ENCODE measurements around the gene CLDN10. TPM values are rescaled to one million over a fixed set of nuclear protein-coding genes. Genes with fewer than 3 reads are reported as not detected.

Gene CLDN10
- total and polyA plus RNA-seq, 10 donors = 0.08 to 0.52 (median 0.10) TPM; not detected in 5

GRCh38 chr13:95626768-95627167, 74.2 kb downstream of the CLDN10 start:
- H3K36me3 ChIP-seq = no peaks in the 10 kb centered on the region
- peaks cover 0 to 7% (median 0%) of the 10 kb centered on the region in 7 donors for H3K27me3 ChIP-seq (replicated peaks in 1 of 7)
- intact Hi-C loops (cut with DNase I; ENCODE audit: low total_unique reads) = no loop called here
- H3K4me3 ChIP-seq = no peak overlapping the region
- H3K4me1 ChIP-seq = no peaks in the 10 kb centered on the region
- TF ChIP-seq POLR2AphosphoS5 (IDR thresholded peaks at IDR 0.05) (no peak), POLR2A (IDR thresholded peaks at IDR 0.05) (no peak)
- TF ChIP-seq, protein P1, sequence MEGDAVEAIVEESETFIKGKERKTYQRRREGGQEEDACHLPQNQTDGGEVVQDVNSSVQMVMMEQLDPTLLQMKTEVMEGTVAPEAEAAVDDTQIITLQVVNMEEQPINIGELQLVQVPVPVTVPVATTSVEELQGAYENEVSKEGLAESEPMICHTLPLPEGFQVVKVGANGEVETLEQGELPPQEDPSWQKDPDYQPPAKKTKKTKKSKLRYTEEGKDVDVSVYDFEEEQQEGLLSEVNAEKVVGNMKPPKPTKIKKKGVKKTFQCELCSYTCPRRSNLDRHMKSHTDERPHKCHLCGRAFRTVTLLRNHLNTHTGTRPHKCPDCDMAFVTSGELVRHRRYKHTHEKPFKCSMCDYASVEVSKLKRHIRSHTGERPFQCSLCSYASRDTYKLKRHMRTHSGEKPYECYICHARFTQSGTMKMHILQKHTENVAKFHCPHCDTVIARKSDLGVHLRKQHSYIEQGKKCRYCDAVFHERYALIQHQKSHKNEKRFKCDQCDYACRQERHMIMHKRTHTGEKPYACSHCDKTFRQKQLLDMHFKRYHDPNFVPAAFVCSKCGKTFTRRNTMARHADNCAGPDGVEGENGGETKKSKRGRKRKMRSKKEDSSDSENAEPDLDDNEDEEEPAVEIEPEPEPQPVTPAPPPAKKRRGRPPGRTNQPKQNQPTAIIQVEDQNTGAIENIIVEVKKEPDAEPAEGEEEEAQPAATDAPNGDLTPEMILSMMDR (IDR thresholded peaks at IDR 0.05 in 8 of 11, conservative IDR thresholded peaks at IDR 0.05 in 3 of 11) = no peak
- H3K27ac ChIP-seq = no peak overlapping the region
- no peaks in the 10 kb centered on the region for H3K9me3 ChIP-seq
- DNase-seq = no peak

- H3K27ac ChIP-seq = no peak overlapping the region
- WGBS, 5 donors = 95 to 100% (median 100%) methylated on average over 1 of the region's 1 CpG
- peaks cover 0 to 7% (median 0%) of the 10 kb centered on the region in 7 donors for H3K27me3 ChIP-seq (replicated peaks in 1 of 7)
- H3K9me3 ChIP-seq = no peaks in the 10 kb centered on the region
- no peak overlapping the region for H3K4me3 ChIP-seq
- H3K36me3 ChIP-seq = no peaks in the 10 kb centered on the region
- intact Hi-C loops (cut with DNase I; ENCODE audit: low total_unique reads) = no loop called here
- TF ChIP-seq, protein P1 (IDR thresholded peaks at IDR 0.05 in 8 of 11, conservative IDR thresholded peaks at IDR 0.05 in 3 of 11) = no peak
- TF ChIP-seq POLR2AphosphoS5 (IDR thresholded peaks at IDR 0.05) (no peak), POLR2A (IDR thresholded peaks at IDR 0.05) (no peak)
- no peak for DNase-seq
- no peaks in the 10 kb centered on the region for H3K4me1 ChIP-seq
These were observed 75.1 kb downstream of the CLDN10 start for GRCh38 chr13:95627590-95627989.

DNA sequence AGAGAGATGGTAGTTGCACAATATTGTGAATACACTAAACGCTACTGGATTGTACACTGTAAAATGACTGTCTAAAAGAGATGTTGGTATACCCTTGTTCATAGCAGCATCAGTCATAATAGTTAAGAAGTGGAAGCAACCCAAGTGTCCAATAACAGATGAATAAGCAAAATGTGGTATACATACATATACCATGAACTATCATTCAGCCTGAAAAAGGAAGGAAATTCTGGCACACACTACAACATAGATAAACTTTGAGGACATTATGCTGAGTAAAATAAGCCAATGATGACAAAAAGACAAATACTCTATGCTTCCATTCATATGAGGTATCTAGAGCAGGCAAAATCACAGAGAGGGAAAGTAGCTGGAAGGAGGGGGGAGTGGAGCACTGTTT, 76.0 kb downstream of the CLDN10 start:
- TF ChIP-seq POLR2A (IDR thresholded peaks at IDR 0.05) (no peak), POLR2AphosphoS5 (IDR thresholded peaks at IDR 0.05) (no peak)
- TF ChIP-seq, protein P1 (IDR thresholded peaks at IDR 0.05 in 8 of 11, conservative IDR thresholded peaks at IDR 0.05 in 3 of 11) = no peak
- peaks cover 0 to 7% (median 0%) of the 10 kb centered on the region in 7 donors for H3K27me3 ChIP-seq (replicated peaks in 1 of 7)
- no peaks in the 10 kb centered on the region for H3K9me3 ChIP-seq
- H3K4me1 ChIP-seq = no peaks in the 10 kb centered on the region
- H3K4me3 ChIP-seq = no peak overlapping the region
- no peak for DNase-seq
- no peaks in the 10 kb centered on the region for H3K36me3 ChIP-seq
- WGBS, 5 donors = 81 to 97% (median 85%) methylated on average over 1 of the region's 1 CpG
- no peak overlapping the region for H3K27ac ChIP-seq
- intact Hi-C loops (cut with DNase I; ENCODE audit: low total_unique reads) = no loop called here

GRCh38 chr13:95629071-95629470, 76.6 kb downstream of the CLDN10 start:
- TF ChIP-seq POLR2A (IDR thresholded peaks at IDR 0.05) (no peak), POLR2AphosphoS5 (IDR thresholded peaks at IDR 0.05) (no peak)
- TF ChIP-seq, protein P1 (IDR thresholded peaks at IDR 0.05 in 8 of 11, conservative IDR thresholded peaks at IDR 0.05 in 3 of 11) = no peak
- Histone ChIP-seq H3K4me3 (no peak overlapping the region), H3K27me3 (replicated peaks in 1 of 7) (peaks cover 0 to 6% (median 0%) of the 10 kb centered on the region in 7 donors), H3K4me1 (no peaks in the 10 kb centered on the region), H3K36me3 (no peaks in the 10 kb centered on the region), H3K27ac (no peak overlapping the region), H3K9me3 (no peaks in the 10 kb centered on the region)
- intact Hi-C loops (cut with DNase I; ENCODE audit: low total_unique reads) = no loop called here
- WGBS, 5 donors = 70 to 89% (median 82%) methylated on average over 4 of the region's 4 CpGs
- DNase-seq = no peak

Other genes starting within 250 kb of the CLDN10 start
- 1 to 10 TPM; 4.4 to 8.5 (median 5.9) TPM for gene DZIP1, start 92.0 kb downstream of the CLDN10 start, total RNA-seq
- gene DZIP1, start 92.0 kb downstream of the CLDN10 start, polyA plus RNA-seq = 1 to 10 TPM; 2.9 to 4.0 (median 3.5) TPM
- 10 to 100 TPM; 43.2 to 56.8 (median 47.3) TPM for gene DNAJC3, start 124.4 kb downstream of the CLDN10 start, total RNA-seq
- 1 to 10 TPM; 5.0 to 8.4 (median 6.0) TPM for gene DNAJC3, start 124.4 kb downstream of the CLDN10 start, polyA plus RNA-seq